Heart left ventricle (tissue), 13 donors: ENCODE data around the gene FAM168A.

Experiments
- POLR2A ChIP-seq, 2 donors: fragments of 450-650 bp; IDR thresholded peaks; one replicate each; pipeline ENCODE4 v1.6.1; 2017; ENCODE audit warnings: antibody characterized with exemption in 2 of 2, mild to moderate bottlenecking in 2 of 2, moderate library complexity in 2 of 2
- TF ChIP-seq, protein P1 (sequence below), 12 donors: fragments of 200-600 bp; sonication (generic) in 4 of 12; IDR thresholded peaks; one replicate each; pipeline versions ENCODE4 v1.5.0 to v1.8.0; 2018 to 2022; ENCODE audit warnings: antibody characterized with exemption in 12 of 12, mild to moderate bottlenecking in 5 of 12
- donor health status: ischemic (EF 13 %, LVEDD 7.1; RV severe dilation, severe dysfunction).
- donor health status: DM: no; HTN: yes; CAD: no.
- donor health status: DM: no; HTN: no; CAD: no.
- donor health status: ischemic (EF 25% LVEDD 6.9; RV normal size, moderate dysfunction).
- donor health status: ischemic (EF 25% LVEDD 5.7; RV mildly dilated, moderate dysfunction).
- donor health status: ischemic (EF 35%, LVEDD 5.7; RV mildly dilated, moderate dysfunction).
- donor health status: nonischemic (EF 11% LVEDD 7.7; RV severe dilation, severe dysfunction).
- donor health status: DM: yes; HTN: yes; CAD: no.
- donor health status: PGD.
- donor health status: ischemic (EF 29% LVEDD 5.4; RV normal size, mild dysfunction).
- donor health status: nonischemic (EF 23%, LVEDD 6.1; RV moderate dilation, normal function).

- TF ChIP-seq, protein P1, sequence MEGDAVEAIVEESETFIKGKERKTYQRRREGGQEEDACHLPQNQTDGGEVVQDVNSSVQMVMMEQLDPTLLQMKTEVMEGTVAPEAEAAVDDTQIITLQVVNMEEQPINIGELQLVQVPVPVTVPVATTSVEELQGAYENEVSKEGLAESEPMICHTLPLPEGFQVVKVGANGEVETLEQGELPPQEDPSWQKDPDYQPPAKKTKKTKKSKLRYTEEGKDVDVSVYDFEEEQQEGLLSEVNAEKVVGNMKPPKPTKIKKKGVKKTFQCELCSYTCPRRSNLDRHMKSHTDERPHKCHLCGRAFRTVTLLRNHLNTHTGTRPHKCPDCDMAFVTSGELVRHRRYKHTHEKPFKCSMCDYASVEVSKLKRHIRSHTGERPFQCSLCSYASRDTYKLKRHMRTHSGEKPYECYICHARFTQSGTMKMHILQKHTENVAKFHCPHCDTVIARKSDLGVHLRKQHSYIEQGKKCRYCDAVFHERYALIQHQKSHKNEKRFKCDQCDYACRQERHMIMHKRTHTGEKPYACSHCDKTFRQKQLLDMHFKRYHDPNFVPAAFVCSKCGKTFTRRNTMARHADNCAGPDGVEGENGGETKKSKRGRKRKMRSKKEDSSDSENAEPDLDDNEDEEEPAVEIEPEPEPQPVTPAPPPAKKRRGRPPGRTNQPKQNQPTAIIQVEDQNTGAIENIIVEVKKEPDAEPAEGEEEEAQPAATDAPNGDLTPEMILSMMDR (IDR thresholded peaks at IDR 0.05), result no peak
- no peak for TF ChIP-seq POLR2A (IDR thresholded peaks at IDR 0.05)
These were observed 193.3 kb downstream of the FAM168A start for GRCh38 chr11:73404506-73405145.
